HG02571 (cell line): ENCODE measurements around the gene NDUFAF2.
"Not testable (repeated sequence)": the region's sequence is repeated elsewhere in the genome, so short reads cannot be mapped to it uniquely, and the experiment has no call there.

Experiments used
- ATAC-seq: cut with Tn5 transposase; IDR thresholded peaks from one replicate; pipeline ENCODE4 v1.9.1; 2021; ENCODE audit warnings: mild to moderate bottlenecking, moderate library complexity; ENCODE audit not compliant: unreplicated experiment

NDUFAF2 gene

DNA sequence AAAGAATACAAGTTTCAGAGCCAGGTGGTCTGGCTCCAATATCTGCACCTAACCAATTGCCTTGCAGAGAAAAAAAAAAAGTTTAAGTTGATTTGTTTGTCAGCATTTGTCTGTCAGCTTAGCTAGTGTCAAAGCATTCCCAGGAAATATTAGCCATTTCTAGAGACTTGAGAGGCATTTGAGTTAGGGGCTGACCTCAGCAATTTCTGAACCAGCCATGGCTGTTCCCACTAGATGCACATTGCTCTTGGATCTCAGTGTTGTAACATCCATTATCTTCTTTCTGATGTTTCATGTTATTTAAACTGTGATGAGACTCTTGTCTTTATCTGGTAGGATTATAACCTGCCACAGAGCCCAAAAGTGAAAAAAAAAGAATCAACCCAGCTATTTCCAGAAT lies 102.3 kb downstream of the NDUFAF2 start:
- no peak for ATAC-seq

- no peak for ATAC-seq
Measured at GRCh38 chr5:61048534-61048933, 103.5 kb downstream of the NDUFAF2 start.

DNA sequence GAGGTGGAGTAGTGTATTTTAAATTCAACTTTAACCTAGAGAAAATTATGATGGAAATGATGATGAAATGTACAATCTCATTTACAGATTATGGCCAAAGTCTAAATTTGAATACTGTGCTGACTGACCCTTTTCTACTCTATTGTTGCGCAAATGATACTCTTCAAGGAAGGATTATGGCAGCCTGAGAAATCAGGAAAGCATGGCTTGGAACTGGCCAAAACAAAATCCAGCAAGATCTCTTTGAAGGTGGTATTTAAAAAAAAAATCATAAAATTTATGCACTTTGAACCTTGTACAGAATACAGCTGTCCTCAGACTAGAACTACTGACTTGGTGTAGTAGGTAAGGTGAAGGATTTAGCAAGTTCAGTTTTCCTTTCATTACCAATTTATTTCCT lies 105.3 kb downstream of the NDUFAF2 start:
- no peak for ATAC-seq

- ATAC-seq = no peak
Measured at GRCh38 chr5:61051267-61051666, 106.3 kb downstream of the NDUFAF2 start.

DNA sequence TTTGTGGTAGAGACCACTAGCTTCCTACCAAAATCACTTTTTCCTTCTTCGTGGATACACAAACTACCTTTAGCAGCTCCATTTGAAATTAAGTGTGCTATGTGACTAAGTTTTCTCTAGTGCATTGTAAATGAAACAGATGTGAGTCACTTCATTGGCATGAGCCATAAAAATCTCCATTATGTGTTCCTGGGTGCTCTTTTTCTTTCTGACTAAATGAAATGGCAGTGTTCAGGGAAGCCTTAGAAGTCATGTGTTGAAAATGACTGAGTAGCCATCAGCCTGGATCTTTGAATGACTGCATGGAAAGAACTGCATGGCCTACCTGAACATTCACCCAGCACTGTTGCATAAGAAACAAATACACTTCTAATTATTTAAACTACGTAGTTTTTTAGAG lies 107.9 kb downstream of the NDUFAF2 start:
- ATAC-seq = no peak

DNA sequence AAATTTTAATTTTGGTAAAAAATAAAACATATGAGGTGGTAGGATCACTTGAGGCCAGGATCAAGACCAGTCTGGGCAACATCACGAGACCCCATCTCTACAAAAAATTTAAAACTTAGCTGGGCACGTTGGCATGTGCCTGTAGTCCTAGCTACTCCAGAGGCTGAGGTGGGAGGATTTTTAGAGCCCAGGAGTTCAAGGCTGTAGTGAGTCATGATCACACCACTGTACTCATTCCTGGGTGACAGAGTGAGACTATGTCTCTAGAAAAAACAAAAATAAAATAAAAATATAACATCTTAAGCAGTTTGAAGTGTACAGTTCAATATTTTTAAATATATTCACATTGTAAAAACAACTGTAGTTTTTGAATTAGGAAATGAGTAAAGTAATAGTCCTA lies 108.9 kb downstream of the NDUFAF2 start:
- ATAC-seq = no peak

GRCh38 chr5:61055434-61056006 lies 110.5 kb downstream of the NDUFAF2 start:
- no peak for ATAC-seq

- ATAC-seq = no peak
Measured at GRCh38 chr5:61059499-61059898, 114.5 kb downstream of the NDUFAF2 start.

DNA sequence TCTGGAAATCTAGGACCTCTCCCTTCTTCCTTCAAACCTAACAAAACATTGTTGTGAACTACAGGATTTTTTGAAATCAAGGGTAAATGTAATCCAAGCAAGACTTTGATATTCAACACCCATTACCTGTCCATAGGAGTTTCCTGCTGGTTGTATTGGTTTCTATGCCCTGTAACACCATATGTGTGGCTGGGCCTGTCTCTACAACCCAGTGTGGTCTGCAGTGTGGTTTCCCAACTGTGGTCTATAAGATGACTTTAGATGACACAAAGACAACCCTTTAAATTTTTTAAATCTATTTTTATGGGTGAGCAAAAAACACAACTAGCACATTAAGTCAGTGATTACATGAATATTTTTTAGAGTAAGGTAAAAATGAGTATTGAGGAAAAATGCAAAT lies 124.1 kb downstream of the NDUFAF2 start:
- ATAC-seq = no peak

GRCh38 chr5:61071526-61071925 lies 126.5 kb downstream of the NDUFAF2 start:
- no peak for ATAC-seq

DNA sequence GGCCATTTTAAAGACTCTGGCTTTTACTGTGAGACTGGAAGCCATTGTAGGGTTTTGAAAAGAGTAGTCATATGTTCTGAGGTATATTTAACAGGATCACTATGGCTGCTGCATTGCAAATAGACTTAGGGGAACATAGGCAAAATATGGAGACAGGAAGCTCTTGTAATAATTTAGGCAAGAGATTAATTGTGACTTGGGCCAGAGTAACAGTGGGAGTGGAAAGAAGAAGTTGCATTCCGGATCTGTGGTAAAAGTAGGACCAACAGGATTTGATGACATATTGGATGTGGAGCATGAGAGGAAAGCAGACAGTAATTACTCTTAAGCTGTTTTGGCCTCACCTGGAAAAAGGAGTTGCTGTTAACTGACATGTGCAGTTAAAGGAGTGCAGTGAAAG lies 131.6 kb downstream of the NDUFAF2 start:
- no peak for ATAC-seq

- ATAC-seq = no peak
Measured at GRCh38 chr5:61081741-61082140, 136.7 kb downstream of the NDUFAF2 start.

DNA sequence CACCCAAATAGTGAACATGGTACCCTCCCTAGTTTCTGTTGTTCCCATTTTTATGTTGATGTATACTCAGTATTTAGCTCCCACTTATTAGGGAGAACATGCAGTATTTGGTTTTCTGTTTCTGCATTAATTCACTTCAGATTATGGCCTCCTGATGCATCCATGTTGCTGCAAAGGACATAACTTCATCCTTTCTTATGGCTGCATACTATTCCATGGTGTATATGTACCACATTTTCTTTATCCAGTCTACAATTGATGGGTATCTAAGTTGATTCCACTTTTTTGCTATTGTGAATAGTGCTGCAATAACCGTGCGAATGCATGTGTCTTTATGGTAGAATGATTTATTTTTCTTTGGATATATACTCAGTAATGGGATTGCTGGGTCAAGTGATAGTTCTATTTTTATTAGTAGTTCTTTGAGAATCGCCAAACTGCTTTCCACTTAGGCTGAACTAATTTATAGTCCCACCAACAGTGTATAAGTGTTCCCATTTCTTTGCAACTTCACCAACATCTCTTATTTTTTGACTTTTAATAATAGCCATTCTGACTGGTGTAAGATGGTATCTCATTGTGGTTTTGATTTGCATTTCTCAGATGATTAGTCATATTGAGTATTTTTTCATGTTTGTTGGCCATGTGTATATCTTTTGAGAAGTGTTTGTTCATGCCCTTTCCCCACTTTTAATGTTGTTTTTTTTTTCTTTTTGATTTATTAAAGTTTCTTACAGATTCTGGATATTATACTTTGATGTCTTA lies 137.7 kb downstream of the NDUFAF2 start:
- ATAC-seq = no peak

DNA sequence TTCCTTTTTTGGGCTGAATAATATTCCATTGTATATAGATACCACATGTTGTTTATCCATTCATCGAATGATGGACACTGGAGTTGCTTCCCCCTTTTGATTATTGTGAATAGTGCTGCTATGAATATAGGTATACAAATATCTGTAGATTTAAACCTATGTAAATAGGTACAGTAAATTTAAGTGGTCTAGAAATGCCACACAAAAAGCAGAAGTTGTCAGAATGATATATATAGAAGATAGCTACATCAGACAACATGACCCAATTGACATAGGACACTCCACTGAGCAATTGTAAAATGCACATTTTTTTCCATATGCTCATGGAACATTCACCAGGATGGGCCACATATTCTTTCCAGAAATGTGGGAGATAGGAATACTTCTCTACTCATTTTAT lies 139.7 kb downstream of the NDUFAF2 start:
- no peak for ATAC-seq

DNA sequence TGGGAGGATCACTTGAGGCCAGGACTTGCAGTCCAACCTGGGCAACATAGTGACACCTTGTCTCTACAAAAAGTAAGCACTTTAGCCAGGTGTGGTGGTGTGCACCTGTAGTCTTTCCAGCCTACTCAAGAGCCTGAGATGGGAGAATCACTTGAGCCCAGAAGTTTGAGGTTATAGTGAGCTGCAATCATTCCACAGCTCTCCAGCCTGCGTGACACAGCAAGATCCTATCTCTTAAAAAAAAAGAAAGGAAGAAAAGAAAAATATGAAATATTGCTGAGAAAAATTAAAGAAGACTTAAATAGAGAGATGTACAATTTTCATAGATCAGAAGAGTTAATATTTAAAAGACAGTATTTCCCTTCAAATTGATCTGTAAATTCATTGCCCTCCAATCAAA lies 140.9 kb downstream of the NDUFAF2 start:
- ATAC-seq = no peak

- ATAC-seq = no peak
Measured at GRCh38 chr5:61087921-61088320, 142.9 kb downstream of the NDUFAF2 start.

GRCh38 chr5:61089351-61089750 lies 144.3 kb downstream of the NDUFAF2 start:
- ATAC-seq = no peak

DNA sequence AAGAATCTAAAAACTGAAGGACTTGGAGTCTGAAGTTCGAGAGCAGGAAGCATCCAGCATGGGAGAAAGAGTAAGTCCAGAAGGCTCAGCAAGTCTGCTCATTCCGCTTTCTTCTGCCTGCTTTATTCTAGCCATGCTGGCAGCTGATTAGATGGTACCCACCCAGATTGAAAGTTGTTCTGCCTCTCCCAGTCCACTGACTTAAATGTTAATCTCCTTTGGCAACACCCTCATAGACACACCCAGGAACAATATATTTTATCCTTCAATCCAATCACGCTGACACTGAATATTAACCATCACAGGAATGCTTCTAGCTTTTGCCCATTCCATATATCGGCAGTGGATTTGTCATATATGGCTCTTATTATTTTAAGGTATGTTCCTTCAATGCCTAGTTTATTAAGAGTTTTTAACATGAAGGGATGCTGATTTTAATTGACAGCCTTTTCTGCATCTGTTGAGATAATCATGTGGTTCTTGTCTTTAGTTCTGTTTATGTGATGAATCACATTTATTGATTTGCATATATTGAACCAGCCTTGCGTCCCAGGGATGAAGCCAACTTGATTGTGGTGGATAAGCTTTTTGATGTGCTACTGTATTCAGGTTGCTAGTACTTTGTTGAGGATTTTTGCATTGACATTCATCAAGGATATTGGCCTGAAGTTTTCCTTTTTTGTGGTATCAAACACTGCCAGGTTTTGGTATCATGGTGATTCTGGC lies 148.2 kb downstream of the NDUFAF2 start:
- not testable (repeated sequence) for ATAC-seq

GRCh38 chr5:61097465-61097864 lies 152.5 kb downstream of the NDUFAF2 start:
- ATAC-seq = no peak

GRCh38 chr5:61098251-61098995 lies 153.4 kb downstream of the NDUFAF2 start:
- ATAC-seq = no peak

- no peak for ATAC-seq
Measured at GRCh38 chr5:61100437-61100836, 155.4 kb downstream of the NDUFAF2 start.
